Activated CD4-positive, alpha-beta T cell treated with anti-CD3 and anti-CD28 coated beads for 48 hours (primary cell): ENCODE measurements around the gene CPOX.
"Not testable (repeated sequence)": the region's sequence is repeated elsewhere in the genome, so short reads cannot be mapped to it uniquely, and the experiment has no call there.

Experiments
- DNase-seq: peaks from one replicate; pipeline ENCODE4 v3.0.0-alpha.2; 2020

Gene CPOX

GRCh38 chr3:98593046-98593936 lies at the start of gene CPOX:
CPOX (minus strand) TSS chr3:98593611; CDS start chr3:98593504, 107 bp downstream.
- DNase-seq, result peak; percentile 93

GRCh38 chr3:98642769-98643168 lies 49.4 kb upstream of the CPOX start:
- not testable (repeated sequence) for DNase-seq

DNA sequence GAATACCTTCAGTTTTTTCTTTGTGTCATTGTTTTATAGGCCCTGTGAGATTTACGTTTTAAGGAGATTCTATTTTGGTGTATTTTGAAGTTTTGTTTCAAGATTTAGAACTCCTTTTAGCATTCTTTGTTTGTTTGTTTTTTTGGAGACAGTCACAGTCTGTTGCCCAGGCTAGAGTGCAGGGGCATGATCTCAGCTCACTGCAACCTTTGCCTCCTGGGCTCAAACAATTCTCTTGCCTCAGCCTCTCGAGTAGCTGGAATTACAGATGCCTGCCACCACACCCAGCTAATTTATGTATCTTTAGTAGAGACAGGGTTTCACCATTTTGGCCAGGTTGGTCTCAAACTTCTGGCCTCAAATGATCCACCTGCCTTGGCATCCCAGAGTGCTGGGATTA lies 48.3 kb upstream of the CPOX start:
- DNase-seq, result not testable (repeated sequence)

- not testable (repeated sequence) for DNase-seq
These were observed 45.1 kb upstream of the CPOX start for GRCh38 chr3:98638515-98638914.

- no peak for DNase-seq
These were observed 37.0 kb upstream of the CPOX start for GRCh38 chr3:98630416-98630815.

DNA sequence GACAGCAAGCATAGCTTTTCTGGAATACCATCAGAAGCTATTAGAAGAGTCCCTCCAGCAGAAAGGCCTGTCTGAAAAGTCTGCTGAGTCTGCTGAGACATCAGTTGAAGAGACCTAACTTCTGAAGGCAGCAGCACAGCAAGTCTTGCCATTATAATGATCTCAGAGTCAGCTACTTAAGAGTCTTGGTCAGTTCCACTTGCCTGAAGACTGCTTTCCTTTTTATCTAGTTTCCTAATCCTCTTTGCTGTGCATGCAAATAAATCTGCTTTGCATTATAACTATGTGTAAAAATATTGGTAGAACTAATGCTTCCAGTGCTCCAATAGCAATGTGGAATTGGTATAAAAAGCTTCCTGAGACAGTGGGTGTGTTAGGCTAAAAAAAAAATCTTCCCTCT lies 34.9 kb upstream of the CPOX start:
- DNase-seq, result no peak

GRCh38 chr3:98626151-98626550 lies 32.7 kb upstream of the CPOX start:
- DNase-seq, result no peak

DNA sequence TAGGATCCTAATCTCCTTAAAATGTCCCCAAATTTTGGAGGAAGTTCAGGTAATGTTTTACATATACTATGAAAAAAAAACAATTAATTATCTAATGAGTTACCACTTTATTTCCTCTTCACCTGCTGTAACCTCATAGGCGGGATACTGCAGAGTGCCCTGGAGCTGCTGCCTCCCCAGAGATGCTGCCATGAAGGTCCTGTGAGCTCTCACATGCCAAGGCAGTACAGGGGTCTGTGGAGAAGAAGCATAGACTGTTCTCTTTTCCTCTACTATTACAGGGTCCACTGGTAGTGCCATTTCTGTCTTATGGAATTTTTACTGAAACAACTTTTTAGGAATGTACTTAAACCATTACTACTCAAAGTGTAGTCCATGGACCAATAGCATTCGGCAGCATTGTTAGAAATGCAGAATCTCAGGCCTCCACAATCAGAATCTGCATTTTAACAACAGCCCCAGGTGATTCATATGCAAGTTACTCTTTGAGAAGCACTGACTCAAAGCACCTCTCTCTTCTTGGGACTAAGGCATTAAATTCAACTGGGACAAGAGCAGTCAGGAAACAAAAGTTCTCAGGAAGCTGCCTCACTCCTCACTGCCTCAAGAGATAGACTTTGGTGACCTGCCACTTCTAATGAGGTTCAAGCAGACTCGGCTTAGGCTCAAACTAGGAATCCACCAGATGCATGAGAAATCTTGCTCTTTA lies 30.3 kb upstream of the CPOX start:
- no peak for DNase-seq

GRCh38 chr3:98617841-98618240 lies 24.4 kb upstream of the CPOX start:
- no peak for DNase-seq

DNA sequence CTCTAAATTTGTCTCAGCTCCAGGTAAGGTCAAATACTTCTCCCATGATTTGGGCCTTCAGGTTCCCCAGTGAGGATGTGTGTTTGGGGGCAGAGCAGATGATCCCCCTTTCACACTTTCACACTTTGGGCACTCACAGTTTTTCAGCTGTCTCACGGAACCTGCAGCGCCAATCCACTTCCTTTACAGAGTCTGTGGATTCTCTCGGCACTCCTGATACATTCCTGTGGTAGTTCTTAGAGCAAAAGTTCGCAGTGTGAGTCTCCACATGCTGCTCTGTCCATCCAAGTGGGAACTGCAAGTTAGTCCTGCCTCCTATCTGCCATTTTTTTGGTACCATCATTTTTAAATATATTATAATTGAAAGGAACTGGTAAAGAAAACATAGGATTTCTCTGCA lies 20.2 kb upstream of the CPOX start:
- no peak for DNase-seq

DNA sequence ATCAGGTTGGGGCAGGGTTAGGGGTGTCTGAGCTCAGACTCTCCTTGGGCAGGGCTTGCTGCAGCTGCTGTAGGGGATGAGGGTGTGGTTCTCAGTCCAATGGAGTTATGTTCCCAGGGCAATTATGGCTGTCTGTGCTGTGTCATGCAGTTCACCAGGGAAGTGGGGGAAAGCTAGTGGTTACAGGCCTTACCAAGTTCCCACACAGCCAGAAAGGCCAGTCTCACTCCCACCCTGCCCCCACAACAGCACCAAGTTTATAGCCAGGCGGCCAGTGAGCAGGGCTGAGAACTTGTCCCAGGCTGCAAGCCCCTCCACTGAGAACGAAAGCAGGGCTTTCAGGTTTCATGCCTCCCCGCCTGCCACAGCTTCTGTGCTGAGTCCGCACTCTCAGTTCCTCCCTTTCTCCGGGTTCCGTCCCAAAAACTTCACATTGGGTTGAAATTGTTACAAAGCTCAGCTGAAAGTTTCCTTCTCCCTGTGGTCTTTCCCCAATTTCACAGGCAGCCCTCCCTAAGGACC lies 19.6 kb upstream of the CPOX start:
- DNase-seq, result no peak

DNA sequence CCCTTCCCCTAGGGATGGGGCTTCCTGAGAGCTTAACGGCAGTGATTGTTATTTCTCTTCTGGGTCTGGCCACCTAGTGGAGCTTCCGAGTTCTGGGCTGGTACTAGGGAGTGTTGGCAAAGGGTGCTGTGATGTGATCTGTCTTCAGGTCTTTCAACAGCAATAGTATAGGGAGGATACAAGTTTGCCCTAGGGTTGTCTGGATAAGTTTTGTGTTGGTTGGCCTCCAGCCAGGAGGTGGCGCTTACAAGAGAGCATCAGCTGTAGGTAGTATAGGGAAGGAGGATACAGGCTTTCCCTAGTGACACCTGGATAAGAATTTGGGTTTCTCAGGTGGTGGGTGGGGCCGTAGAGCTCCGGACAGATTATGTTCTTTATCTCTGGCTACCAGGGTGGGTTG lies 19.2 kb upstream of the CPOX start:
- DNase-seq, result peak; percentile 34

- DNase-seq, result no peak
These were observed 14.6 kb upstream of the CPOX start for GRCh38 chr3:98608029-98608428.

DNA sequence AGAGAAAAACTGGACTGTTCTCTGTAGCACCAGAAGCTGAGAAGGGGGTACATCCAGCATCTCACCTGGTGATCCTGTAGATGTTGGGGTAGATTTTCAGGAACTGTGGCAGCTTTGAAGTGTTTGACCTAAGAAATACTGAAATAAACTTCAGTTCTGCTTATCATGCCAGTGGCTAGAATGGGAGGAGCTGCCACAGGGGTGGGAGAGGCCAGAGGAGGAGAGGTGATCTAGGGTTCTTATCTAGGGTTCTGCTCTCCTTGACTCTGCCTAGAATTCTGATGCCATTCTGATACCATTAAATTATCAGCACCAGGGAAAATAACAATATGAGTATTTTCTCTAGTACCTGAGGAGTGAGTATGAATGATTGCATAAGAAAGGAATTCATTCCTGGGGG lies 10.2 kb upstream of the CPOX start:
- no peak for DNase-seq

DNA sequence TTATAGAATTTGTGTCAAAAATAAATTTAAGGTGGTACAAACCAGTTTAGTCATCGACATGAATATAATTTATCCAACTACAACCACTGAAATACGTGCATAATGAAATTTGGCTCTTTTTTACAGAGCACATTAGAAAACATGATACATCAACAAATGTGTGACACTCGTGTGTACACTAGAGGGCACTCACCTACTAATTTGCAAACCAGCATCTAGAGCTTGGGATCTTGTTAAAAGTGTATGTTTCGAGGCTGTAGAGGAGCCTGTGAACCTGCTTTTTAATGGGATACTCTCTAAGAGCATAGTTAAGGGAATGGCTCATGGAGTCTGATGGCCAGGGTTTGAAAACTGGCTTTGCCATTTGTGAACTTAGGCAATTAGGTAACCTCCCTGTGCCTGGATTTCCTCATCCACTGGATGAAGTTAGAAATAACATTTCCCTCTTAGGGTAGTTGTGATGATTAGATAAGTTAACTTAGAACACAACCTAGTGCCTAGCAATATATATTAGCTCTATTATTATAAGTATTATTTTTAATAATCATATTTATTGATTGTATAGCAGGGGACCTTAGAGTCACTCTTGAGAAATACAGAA lies 8.8 kb upstream of the CPOX start:
- peak; percentile 13 for DNase-seq

GRCh38 chr3:98601180-98601579 lies 7.8 kb upstream of the CPOX start:
- no peak for DNase-seq

- no peak for DNase-seq
These were observed 7.1 kb upstream of the CPOX start for GRCh38 chr3:98600412-98601095.

DNA sequence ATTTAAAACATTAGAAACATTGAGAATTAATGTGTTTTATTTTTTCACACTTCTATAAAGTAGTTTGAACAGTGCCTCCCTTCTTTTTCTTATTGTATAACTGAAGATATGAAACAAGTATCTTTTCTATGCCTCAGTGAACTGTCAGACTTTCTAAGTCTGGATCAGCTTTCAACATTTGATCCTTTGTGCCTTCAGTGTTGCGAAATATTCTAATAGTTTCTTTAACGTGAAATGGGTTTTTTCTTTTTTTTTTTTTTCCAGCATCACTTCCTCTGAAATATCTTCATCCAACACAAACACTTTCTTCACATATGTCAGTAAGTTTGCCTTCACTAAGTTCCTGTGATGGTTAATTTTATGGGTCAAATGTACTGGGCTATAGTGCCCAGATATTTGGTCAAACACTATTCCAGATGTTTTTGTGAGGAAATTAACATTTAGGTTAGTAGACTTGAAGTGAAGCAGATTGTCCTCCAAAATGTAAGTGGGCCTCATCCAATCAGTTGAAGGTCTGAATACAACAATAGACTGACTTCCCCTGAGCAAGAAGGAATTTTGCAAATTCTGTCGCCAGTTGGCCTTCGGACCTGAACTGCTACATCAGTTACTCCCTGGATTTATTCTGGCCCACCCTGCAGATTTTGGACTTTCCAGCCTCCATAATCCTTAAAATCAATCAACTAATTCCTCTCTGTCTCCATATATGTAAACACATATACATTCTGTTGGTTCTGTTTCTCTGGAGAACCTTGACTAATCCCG lies 6.4 kb upstream of the CPOX start:
- DNase-seq, result no peak

GRCh38 chr3:98598492-98598891 lies 5.1 kb upstream of the CPOX start:
- no peak for DNase-seq

DNA sequence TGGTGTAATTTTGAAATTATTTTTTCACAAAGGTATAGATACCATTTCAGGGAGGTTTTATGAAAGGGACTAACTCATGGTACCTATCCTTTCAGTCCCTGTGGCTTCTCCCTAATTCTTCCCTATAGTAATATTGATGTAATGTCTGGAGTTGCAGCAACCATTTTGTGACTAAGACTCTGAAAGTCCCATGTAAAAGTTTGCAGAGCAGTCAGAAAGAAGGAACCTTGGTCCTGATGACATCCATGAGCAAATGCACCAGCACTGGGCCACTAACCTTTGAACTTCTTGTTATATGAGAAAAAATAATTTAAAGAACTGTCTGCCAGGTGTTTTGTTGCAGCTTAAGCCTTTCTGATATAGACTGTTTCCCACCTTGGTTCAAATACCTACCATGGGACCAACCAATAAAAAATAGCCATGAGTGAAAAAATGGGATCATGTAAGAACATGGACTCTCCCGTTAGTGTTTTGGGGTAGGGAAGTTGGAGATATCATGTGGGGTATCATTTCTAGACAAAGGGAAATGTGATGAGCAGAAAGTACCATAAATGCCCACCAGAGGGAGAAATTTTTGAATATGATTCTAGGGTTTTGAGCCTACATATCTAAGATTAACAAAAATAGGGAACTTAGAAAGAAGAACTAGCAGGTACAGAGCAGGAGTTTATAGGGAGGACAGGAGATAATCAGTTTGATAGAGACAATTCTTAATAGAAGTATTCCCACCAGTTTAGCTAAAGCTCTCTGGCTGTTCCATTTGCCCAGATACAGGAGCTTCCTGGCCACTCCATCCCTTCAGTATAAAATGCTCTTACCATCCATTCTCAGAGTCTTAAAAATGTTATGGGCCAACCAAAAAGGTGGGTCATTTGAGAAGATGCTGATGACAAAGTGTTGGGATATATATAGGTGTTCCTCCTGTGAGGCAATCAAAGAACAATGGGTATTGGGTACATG lies 3.4 kb upstream of the CPOX start:
- DNase-seq, result no peak

DNA sequence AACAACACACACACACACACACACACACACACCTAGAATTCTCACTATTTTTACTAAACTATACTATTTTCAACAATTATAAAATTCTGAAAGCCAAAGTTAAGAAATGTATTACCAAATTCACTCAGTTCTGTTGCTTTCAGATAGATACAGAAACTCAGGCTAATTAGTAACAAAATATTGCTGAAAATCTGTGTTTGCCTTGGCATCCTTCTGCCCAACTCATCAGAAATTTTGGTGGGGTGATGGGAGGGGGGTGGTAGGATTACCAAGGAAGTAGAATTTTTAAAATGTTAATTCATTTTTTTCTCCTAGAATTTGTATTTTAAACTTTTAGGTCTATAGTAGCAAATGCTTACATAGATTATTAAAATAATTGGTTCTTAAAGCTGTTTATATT lies 2.7 kb upstream of the CPOX start:
- DNase-seq, result no peak
